PC-9 (cell line): ENCODE measurements around the gene RGS7.

ENCODE experiments used
- EZH2 ChIP-seq: fragments of 200-600 bp; sonication (generic); IDR thresholded peaks from 2 replicates; pipeline ENCODE4 v1.8.0; 2017; ENCODE audit warnings: antibody characterized with exemption, low read depth
- TF ChIP-seq, protein P1 (sequence below): fragments of 200-600 bp; sonication (generic); conservative IDR thresholded peaks from 2 replicates; pipeline ENCODE4 v1.6.1; 2017; ENCODE audit warnings: mixed run types, antibody characterized with exemption, mild to moderate bottlenecking, moderate library complexity

DNA sequence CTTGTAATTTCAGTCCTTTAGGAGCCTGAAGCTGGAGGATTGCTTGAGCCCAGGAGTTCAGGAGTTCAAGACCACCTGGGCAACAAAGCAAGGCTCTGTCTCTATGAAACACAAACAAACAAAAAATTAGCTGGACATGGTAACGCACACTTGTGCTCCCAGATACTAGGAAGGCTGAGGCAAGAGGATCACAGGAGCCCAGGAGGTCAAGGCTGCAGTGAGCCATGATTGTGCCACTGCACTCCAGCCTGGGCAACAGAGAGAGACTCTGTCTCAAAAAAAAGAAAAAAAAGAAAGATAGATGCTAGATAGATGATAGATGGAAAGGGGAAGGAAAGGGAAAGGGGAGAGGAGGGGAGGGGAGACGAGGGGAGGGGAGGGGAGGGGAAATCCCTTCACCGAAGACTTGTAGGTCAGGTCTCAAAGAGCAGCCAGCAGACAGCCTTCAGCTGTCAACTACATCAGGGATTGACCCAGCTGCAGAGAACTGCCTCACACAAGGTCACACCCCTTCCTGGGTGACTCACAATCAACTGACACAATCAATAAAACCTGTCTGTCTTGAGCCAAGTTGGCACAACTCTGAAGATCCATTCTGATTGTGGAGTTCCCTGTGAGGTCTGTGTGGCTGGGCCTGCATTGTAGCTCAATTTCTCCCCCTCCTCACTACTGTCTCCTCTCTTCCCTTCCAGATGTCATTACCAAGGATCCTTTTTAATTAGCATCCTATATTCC is 200.6 kb downstream of the RGS7 start:
- TF ChIP-seq, protein P1, sequence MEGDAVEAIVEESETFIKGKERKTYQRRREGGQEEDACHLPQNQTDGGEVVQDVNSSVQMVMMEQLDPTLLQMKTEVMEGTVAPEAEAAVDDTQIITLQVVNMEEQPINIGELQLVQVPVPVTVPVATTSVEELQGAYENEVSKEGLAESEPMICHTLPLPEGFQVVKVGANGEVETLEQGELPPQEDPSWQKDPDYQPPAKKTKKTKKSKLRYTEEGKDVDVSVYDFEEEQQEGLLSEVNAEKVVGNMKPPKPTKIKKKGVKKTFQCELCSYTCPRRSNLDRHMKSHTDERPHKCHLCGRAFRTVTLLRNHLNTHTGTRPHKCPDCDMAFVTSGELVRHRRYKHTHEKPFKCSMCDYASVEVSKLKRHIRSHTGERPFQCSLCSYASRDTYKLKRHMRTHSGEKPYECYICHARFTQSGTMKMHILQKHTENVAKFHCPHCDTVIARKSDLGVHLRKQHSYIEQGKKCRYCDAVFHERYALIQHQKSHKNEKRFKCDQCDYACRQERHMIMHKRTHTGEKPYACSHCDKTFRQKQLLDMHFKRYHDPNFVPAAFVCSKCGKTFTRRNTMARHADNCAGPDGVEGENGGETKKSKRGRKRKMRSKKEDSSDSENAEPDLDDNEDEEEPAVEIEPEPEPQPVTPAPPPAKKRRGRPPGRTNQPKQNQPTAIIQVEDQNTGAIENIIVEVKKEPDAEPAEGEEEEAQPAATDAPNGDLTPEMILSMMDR = no peak
- TF ChIP-seq EZH2 = no peak
